Stimulated activated CD8-positive, alpha-beta memory T cell treated with anti-CD3 and anti-CD28 coated beads, Interleukin-4, amount 100 ng/mL, for 1 hour (primary cell): ENCODE data around the gene TPST2.

Experiments
- DNase-seq, 2 donors: peaks; one replicate each; pipeline ENCODE4 v3.0.0-alpha.2; 2020; ENCODE audit warnings: low read depth in 2 of 2, low spot score in 1 of 2

Gene TPST2

GRCh38 chr22:26501996-26502395, 87.9 kb downstream of the TPST2 start:
- DNase-seq = no peak

DNA sequence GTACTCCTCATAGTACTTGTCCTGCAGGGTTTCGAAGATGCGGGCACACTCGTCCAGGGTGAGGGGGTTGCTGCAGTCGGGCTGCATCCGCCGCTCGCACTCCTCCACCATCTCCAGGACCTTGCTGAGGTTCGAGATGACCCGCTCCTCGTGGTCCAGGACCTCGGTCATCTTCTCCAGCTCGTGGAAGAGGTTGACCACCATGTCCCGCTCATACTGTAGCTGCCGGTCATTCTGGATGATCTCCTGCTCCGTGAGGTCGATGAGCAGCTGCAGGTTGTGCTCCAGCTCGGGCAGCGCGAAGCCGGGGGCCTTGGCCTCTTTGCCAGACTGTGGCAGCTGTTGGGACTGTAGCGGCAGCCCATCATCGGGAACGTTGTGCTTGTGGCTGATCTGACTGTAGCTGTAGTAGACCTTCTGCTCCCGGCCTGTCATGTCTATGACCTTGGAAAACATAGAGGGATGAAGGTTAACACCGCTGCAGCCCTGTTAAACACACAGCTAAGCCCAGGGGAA, 90.7 kb downstream of the TPST2 start:
- no peak for DNase-seq

GRCh38 chr22:26496456-26496855, 93.5 kb downstream of the TPST2 start:
- no peak for DNase-seq

DNA sequence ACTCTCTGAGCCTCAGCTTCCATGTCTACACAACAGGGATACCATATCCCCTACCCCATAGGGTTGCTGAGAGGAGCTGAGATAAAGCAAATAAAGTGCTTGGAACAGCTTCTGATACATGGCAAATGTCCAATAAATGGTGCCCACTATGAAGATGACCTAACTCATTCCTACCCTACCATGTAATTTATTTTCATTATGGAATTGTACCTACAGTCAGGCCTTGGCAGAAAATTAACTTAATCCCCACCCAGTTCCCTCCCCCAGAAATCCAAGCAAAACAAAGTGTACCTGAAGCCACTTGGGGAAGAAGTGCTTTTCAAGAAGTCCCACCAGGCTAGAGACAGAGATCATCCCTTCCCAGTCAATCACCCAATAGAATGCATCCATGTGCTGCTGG, 95.4 kb downstream of the TPST2 start:
- DNase-seq = no peak

GRCh38 chr22:26492220-26492619, 97.7 kb downstream of the TPST2 start:
- no peak for DNase-seq

DNA sequence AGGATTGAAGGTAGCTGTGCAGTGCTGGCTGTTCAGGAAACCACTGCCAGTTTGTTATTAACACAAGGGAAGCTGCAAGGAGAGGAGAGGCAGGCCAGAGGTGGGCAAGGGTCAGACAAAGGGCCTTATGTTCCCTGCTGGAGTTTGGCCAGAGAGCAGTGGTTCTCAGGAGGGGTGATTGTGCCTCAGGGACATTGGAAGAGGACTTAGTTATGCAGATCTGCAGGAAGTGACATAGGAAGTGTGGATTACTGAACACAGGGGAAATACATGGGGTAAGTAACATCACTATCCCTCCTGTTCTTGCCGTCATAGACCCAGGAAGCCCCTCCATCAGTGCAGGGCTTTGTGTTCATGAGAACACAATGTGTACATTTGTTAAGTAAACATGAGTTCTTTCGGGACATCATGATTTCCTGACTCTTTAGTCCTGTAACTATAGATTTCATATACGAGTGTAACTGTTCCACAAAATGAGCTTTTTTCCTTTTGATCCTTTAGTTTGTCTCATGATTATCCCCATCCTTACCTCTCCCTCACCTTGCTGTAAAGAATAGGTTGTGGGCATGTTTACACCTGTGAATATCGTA, 100.4 kb downstream of the TPST2 start:
- no peak for DNase-seq

GRCh38 chr22:26487996-26488395, 101.9 kb downstream of the TPST2 start:
- DNase-seq = no peak

DNA sequence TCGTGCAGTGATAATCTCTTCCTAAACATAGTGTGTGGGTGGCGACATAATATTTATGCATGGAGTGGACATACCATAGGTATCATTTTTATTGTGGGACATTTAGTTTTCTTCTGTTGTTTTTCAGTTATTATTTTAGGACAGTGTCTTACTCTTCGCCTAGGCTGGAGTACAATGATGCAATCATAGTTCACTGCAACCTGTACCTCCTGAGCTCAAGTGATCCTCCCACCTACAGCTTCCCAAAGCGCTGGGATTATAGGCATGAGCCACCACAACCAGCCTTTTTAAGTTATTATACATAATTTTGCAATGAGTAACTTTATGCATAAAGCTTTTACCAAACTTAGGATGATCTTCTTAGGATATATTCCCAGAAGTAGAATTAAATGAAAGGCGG, 103.5 kb downstream of the TPST2 start:
- DNase-seq = no peak

GRCh38 chr22:26485806-26486390, 104.0 kb downstream of the TPST2 start:
- DNase-seq = no peak

DNA sequence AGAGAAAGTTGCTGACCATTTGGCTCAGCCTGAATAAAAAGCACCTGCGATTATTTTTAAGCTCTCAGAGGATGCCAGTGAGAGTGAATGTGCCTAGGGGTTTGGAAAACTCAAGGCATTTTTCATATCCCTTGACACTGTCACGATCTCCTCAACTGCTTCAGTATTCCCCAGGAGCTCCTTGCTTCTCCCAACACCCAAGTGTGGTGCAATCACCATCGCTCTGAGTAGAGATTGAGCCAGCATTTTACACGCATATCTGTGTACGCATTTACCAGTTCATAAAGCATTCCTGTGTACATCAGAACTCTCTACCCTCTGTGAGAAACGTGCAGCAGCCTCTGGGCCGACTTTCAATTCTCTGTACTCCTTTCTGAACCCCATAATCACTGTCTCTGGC, 104.9 kb downstream of the TPST2 start:
- no peak for DNase-seq

GRCh38 chr22:26484360-26484706, 105.6 kb downstream of the TPST2 start:
- no peak for DNase-seq

DNA sequence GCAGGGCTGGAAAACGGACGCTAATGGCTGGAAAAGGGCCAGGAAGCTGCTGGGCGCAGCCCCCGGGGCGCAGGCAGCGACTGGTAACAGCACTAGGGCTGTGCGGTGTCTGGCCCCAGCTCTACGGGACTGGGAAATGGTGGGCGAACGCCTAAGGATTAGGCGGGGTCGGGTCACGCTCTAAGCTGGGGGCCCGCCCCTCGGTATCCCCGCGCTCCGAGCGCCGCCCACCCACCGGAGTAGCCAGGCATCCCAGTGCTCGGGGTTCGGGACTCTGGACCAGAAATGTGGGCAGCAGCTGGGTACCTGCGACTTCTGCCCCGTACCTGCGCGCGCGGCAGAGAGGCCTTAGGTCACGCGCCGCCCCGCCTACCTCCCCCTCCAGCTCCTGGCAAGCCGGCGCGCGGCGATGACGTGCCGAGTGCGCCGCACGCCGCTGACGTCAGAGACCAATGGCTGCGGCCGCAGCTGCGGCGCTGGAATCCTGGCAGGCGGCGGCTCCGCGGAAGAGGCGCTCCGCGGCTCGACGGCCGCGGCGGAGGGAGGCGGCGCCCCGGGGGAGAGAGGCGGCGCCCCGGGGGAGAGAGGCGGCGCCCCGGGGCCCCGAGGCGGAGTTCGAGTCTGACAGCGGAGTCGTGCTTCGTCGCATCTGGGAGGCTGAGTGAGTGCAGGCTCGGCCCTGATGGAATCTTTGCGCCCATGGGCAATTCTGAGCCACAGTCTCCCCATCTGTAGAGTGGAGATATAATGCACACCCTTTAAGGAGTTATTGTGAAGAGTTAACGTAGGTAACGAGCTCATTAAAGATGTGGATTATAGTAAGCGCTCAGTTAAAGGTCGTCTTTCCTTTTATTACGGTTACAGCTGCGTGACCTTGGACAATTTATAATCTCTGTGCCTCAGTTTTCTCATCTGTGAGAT, 106.2 kb downstream of the TPST2 start, which contains the start of the genes HPS4 and SRRD:
Gene HPS4 (minus strand): TSS at position 345 of the 921 bp plus-strand sequence. CDS start 2,021 bp downstream, outside the sequence.
Gene SRRD (plus strand): TSS at position 439 of the 921 bp plus-strand sequence. CDS start 14 bp downstream, at position 453.
- peak; percentile 85 to 88 for DNase-seq

- no peak for DNase-seq
Observed at GRCh38 chr22:26483043-26483438, 106.9 kb downstream of the TPST2 start.

DNA sequence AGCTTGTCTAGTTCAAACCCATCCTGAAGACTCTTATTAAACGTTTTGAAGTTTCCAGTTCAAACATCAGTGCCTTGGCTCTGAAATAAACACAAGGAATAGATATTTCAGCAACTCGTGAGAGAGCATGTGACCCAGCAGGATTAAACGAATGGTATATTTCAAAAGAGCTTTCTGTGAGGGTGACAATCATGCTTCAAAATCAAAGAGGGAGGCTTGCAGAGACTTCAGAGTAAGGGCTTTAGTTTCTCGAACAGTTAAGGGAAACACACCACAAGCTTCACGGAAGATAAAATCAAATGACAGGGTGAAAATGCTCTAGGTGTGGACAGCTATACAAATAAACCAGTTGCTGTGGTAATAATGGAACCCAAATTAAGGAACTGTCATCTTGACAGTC, 107.8 kb downstream of the TPST2 start:
- DNase-seq = no peak

DNA sequence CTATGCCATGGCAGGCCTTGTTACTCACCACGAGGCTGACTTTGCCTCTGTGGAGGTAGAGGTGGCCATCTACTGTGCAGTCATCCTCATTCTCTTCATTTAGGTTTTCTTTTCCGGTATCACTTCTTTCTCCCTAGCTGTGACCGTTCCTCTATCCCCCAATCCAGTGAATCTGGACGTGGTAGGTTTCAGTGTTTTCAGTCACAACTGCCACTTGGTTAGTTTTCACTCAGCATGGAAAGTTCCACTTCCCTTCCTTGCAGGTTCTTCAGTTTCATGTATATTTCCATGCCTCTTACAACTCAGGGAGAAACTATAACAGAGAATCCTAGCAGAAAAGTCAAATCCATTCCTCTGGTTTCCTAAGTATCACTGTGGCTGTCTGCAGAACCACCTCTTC, 108.2 kb downstream of the TPST2 start:
- no peak for DNase-seq

DNA sequence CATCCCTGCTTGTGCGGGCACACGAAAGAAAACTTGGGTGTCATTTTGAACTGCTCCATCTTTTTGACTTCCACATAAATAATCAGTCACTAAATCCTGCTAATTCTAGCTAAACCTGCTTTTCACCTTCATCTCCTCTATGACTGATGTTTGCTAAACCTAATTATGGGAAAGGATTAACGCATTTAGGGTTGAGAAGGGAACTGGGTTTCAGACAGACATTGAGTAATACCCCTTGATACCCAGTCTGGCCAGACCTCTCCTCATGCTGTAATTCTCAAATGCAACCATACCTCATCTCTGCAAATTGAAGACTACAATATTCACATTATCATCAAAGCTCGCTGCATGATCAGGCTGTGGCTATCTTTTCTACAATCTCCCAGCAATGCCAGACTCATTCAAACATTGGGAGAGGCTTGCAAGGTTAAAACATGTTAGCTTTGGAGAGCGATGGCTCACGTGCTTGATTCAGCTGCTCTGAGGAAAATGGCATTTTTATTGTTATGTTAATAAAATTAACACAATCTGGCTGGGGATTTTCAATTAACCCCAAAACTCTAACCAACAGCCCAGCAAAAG, 108.7 kb downstream of the TPST2 start:
- no peak for DNase-seq

GRCh38 chr22:26480611-26480932, 109.4 kb downstream of the TPST2 start:
- DNase-seq = no peak

- no peak for DNase-seq
Observed at GRCh38 chr22:26479792-26480610, 109.9 kb downstream of the TPST2 start.

DNA sequence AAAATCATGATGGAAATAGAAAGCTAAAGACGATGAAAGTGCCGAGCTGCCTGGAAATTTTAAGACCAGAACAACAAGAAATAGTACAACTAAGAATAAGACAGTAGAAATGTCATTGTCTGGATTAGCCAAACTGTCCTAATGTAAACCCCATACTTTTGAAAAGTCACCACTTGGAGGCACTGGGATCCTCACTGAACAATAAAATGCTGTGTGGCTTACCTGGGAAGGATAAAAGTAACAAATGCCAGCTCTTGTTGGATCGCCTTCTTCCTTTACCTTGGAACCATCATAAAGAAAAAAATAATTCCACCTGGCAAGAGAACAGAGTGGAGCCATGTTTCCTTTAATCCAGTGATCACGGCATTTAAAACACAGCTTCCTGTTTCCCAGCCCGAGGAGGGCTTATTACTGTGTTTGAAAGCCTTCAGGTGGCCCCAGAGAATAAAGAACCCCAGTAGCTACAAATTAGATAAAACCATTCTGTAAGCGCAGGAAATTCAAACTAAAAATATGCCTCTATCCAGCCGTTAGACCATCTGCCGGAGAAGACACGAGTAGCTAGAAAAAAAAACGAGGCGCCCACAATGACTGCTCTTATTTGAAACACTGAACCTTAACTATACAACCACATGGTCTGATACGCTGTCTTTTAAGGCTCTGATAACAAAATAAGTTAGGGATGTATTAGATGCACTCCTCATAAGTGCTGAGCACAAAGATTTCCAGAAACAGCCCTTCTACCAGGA, 110.7 kb downstream of the TPST2 start:
- DNase-seq = no peak

- no peak for DNase-seq
Observed at GRCh38 chr22:26477341-26477731, 112.6 kb downstream of the TPST2 start.
